ENCODE results near the gene LRRC56. TPM values are rescaled to one million over a fixed set of nuclear protein-coding genes. Genes with fewer than 3 reads are reported as not detected.

LRRC56 gene
- polyA plus RNA-seq, 1 donor = 2.4 TPM

- Histone ChIP-seq H3K9me3 (ENCODE audit: control insufficient read depth, low read depth, low read length) (peaks cover 9% of the 10 kb centered on the region), H3K27me3 (ENCODE audit: control insufficient read depth, insufficient read depth, low read length) (peaks cover 19% of the 10 kb centered on the region), H3K4me1 (ENCODE audit: control insufficient read depth, insufficient read depth, low read length) (peaks cover 17% of the 10 kb centered on the region), H3K4me3 (ENCODE audit: low read length) (no peak overlapping the region), H3K36me3 (ENCODE audit: control insufficient read depth, insufficient read depth, low read length) (no peaks in the 10 kb centered on the region), H3K27ac (ENCODE audit: low read length) (no peak overlapping the region)
- WGBS (ENCODE audit: insufficient coverage, low lambda C conversion rate) = no CpG with 5 or more reads among the region's 20 CpGs
- DNase-seq = no peak
Observed at GRCh38 chr11:541433-541885, 4.1 kb downstream of the LRRC56 start.

GRCh38 chr11:544817-545166, 7.5 kb downstream of the LRRC56 start:
- Histone ChIP-seq H3K9me3 (ENCODE audit: control insufficient read depth, low read depth, low read length) (no peaks in the 10 kb centered on the region), H3K27me3 (ENCODE audit: control insufficient read depth, insufficient read depth, low read length) (no peaks in the 10 kb centered on the region), H3K27ac (ENCODE audit: low read length) (no peak overlapping the region), H3K4me3 (ENCODE audit: low read length) (no peak overlapping the region), H3K36me3 (ENCODE audit: control insufficient read depth, insufficient read depth, low read length) (no peaks in the 10 kb centered on the region), H3K4me1 (ENCODE audit: control insufficient read depth, insufficient read depth, low read length) (peaks cover 3% of the 10 kb centered on the region)
- no peak for DNase-seq
- WGBS (ENCODE audit: insufficient coverage, low lambda C conversion rate) = no CpG with 5 or more reads among the region's 5 CpGs

DNA sequence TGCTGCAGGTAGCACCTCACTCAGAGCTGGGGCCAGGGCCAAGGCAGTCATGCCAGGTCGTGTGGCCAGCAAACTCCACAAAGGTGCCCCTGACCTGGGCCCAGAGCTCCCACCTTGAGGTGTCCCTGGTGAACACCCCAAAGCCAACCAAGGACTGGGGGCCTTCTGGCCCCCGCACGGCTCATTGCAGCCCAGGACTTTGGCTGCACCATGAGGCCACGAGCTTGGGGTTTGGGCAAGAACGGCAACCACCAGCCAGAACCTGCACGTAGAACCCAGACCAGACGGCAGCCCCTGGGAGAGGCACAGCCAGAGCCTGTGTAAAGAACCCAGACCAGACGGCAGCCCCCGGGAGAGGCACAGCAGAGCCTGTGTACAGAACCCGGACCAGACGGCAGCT, 7.8 kb downstream of the LRRC56 start:
- no peak overlapping the region for H3K27ac ChIP-seq (ENCODE audit: low read length)
- H3K36me3 ChIP-seq (ENCODE audit: control insufficient read depth, insufficient read depth, low read length) = no peaks in the 10 kb centered on the region
- no peak for DNase-seq
- no CpG with 5 or more reads among the region's 11 CpGs for WGBS (ENCODE audit: insufficient coverage, low lambda C conversion rate)
- H3K9me3 ChIP-seq (ENCODE audit: control insufficient read depth, low read depth, low read length) = no peaks in the 10 kb centered on the region
- H3K4me1 ChIP-seq (ENCODE audit: control insufficient read depth, insufficient read depth, low read length) = peaks cover 3% of the 10 kb centered on the region
- no peaks in the 10 kb centered on the region for H3K27me3 ChIP-seq (ENCODE audit: control insufficient read depth, insufficient read depth, low read length)
- H3K4me3 ChIP-seq (ENCODE audit: low read length) = no peak overlapping the region

DNA sequence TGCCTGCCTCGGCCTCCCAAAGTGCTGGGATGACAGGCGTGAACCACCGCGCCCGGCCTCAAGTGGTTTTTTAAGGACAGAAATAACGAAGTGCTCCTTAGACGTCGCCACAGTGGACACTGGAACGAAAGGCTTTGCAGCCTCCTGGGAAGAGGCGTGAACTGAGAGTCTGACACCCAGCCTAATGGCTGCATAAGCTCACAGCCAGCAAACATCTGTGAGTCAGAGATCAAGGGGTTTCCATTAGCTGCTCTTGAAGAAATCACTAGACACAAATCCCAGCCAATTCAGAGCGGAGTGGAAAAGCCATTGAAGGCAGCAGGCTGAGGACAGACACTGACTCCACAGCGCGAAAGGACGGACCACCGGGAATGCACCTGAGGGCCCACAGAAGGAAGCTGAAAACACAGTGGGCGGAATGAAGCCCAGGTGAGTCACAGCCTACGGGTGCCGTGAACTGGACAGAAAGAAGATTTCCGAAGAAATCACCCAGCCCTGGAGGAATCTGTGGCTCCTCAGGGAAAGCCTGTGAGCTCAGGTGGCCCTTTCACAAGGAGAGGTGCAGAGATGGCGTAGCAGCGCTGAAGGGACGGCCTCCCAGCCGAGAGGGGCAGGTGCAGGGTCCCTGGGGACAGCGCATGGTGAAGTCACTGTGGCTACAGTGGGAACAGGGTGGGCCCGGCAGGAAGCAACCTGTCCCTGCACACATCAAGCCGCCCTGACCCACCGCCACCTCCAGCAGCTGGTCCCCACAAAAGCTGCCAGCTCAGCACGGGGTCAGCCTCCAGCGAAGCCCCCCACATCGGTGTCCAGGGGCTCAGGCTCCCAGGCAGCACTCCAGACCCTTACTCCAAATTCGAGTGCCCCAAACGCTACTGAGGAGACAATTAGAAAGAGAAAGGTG, 11.6 kb downstream of the LRRC56 start:
- no peaks in the 10 kb centered on the region for H3K36me3 ChIP-seq (ENCODE audit: control insufficient read depth, insufficient read depth, low read length)
- no CpG with 5 or more reads among the region's 32 CpGs for WGBS (ENCODE audit: insufficient coverage, low lambda C conversion rate)
- H3K9me3 ChIP-seq (ENCODE audit: control insufficient read depth, low read depth, low read length) = no peaks in the 10 kb centered on the region
- H3K4me1 ChIP-seq (ENCODE audit: control insufficient read depth, insufficient read depth, low read length) = peaks cover 5% of the 10 kb centered on the region
- peaks cover 7% of the 10 kb centered on the region for H3K27me3 ChIP-seq (ENCODE audit: control insufficient read depth, insufficient read depth, low read length)
- no peak overlapping the region for H3K4me3 ChIP-seq (ENCODE audit: low read length)
- H3K27ac ChIP-seq (ENCODE audit: low read length) = no peak overlapping the region
- no peak for DNase-seq

- peaks cover 9% of the 10 kb centered on the region for H3K4me1 ChIP-seq (ENCODE audit: control insufficient read depth, insufficient read depth, low read length)
- no peak overlapping the region for H3K27ac ChIP-seq (ENCODE audit: low read length)
- peaks cover 17% of the 10 kb centered on the region for H3K27me3 ChIP-seq (ENCODE audit: control insufficient read depth, insufficient read depth, low read length)
- H3K9me3 ChIP-seq (ENCODE audit: control insufficient read depth, low read depth, low read length) = no peaks in the 10 kb centered on the region
- no peaks in the 10 kb centered on the region for H3K36me3 ChIP-seq (ENCODE audit: control insufficient read depth, insufficient read depth, low read length)
- no peak overlapping the region for H3K4me3 ChIP-seq (ENCODE audit: low read length)
- no peak for DNase-seq
- WGBS (ENCODE audit: insufficient coverage, low lambda C conversion rate) = no CpG with 5 or more reads among the region's 25 CpGs
Observed at GRCh38 chr11:550021-550745, 12.9 kb downstream of the LRRC56 start.

GRCh38 chr11:550746-551085, 13.4 kb downstream of the LRRC56 start:
- H3K4me1 ChIP-seq (ENCODE audit: control insufficient read depth, insufficient read depth, low read length) = peaks cover 9% of the 10 kb centered on the region
- no peak overlapping the region for H3K27ac ChIP-seq (ENCODE audit: low read length)
- DNase-seq = no peak
- WGBS (ENCODE audit: insufficient coverage, low lambda C conversion rate) = no CpG with 5 or more reads among the region's 5 CpGs
- H3K27me3 ChIP-seq (ENCODE audit: control insufficient read depth, insufficient read depth, low read length) = peaks cover 22% of the 10 kb centered on the region
- no peaks in the 10 kb centered on the region for H3K36me3 ChIP-seq (ENCODE audit: control insufficient read depth, insufficient read depth, low read length)
- H3K9me3 ChIP-seq (ENCODE audit: control insufficient read depth, low read depth, low read length) = no peaks in the 10 kb centered on the region
- H3K4me3 ChIP-seq (ENCODE audit: low read length) = no peak overlapping the region

GRCh38 chr11:551131-551530, 13.8 kb downstream of the LRRC56 start:
- H3K4me3 ChIP-seq (ENCODE audit: low read length) = no peak overlapping the region
- no CpG with 5 or more reads among the region's 16 CpGs for WGBS (ENCODE audit: insufficient coverage, low lambda C conversion rate)
- H3K27me3 ChIP-seq (ENCODE audit: control insufficient read depth, insufficient read depth, low read length) = peaks cover 25% of the 10 kb centered on the region

DNA sequence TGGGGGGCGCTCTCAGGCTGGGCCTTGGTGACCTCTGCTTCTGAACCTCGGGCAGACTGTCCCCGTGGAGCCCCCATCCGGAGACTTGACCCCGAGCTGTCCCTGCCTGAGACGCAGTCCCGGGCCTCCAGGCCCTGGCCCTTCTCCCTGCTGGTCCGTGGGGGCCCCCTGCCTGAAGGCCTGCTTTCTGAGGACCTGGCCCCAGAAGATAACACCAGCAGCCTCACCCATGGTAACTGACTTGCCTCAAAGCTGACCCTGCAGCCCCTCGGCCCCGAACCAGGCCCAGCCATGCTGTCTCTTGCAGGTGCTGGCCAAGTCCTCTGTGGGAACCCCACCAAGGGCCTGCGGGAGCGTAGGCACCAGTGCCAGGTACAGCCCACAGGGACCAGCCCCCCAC, 14.3 kb downstream of the LRRC56 start:
- WGBS (ENCODE audit: insufficient coverage, low lambda C conversion rate) = no CpG with 5 or more reads among the region's 12 CpGs
- H3K27me3 ChIP-seq (ENCODE audit: control insufficient read depth, insufficient read depth, low read length) = peaks cover 30% of the 10 kb centered on the region
- H3K36me3 ChIP-seq (ENCODE audit: control insufficient read depth, insufficient read depth, low read length) = no peaks in the 10 kb centered on the region

More at GRCh38 chr11:551131-551530, 13.8 kb downstream of the LRRC56 start:
- no peak for DNase-seq
- Histone ChIP-seq H3K27ac (ENCODE audit: low read length) (no peak overlapping the region), H3K9me3 (ENCODE audit: control insufficient read depth, low read depth, low read length) (peaks cover under 1% of the 10 kb centered on the region), H3K36me3 (ENCODE audit: control insufficient read depth, insufficient read depth, low read length) (no peaks in the 10 kb centered on the region), H3K4me1 (ENCODE audit: control insufficient read depth, insufficient read depth, low read length) (peaks cover 9% of the 10 kb centered on the region)

GRCh38 chr11:553083-553987, 16.0 kb downstream of the LRRC56 start:
- H3K27me3 ChIP-seq (ENCODE audit: control insufficient read depth, insufficient read depth, low read length) = peaks cover 46% of the 10 kb centered on the region
- no peaks in the 10 kb centered on the region for H3K36me3 ChIP-seq (ENCODE audit: control insufficient read depth, insufficient read depth, low read length)
- H3K4me1 ChIP-seq (ENCODE audit: control insufficient read depth, insufficient read depth, low read length) = peaks cover 9% of the 10 kb centered on the region
- WGBS (ENCODE audit: insufficient coverage, low lambda C conversion rate) = no CpG with 5 or more reads among the region's 27 CpGs
- H3K4me3 ChIP-seq (ENCODE audit: low read length) = no peak overlapping the region
- DNase-seq = no peak
- peaks cover 5% of the 10 kb centered on the region for H3K9me3 ChIP-seq (ENCODE audit: control insufficient read depth, low read depth, low read length)
- no peak overlapping the region for H3K27ac ChIP-seq (ENCODE audit: low read length)

More for the DNA sequence above, 14.3 kb downstream of the LRRC56 start:
- peaks cover 9% of the 10 kb centered on the region for H3K4me1 ChIP-seq (ENCODE audit: control insufficient read depth, insufficient read depth, low read length)
- DNase-seq = no peak
- no peak overlapping the region for H3K27ac ChIP-seq (ENCODE audit: low read length)
- H3K4me3 ChIP-seq (ENCODE audit: low read length) = no peak overlapping the region
- peaks cover 5% of the 10 kb centered on the region for H3K9me3 ChIP-seq (ENCODE audit: control insufficient read depth, low read depth, low read length)

DNA sequence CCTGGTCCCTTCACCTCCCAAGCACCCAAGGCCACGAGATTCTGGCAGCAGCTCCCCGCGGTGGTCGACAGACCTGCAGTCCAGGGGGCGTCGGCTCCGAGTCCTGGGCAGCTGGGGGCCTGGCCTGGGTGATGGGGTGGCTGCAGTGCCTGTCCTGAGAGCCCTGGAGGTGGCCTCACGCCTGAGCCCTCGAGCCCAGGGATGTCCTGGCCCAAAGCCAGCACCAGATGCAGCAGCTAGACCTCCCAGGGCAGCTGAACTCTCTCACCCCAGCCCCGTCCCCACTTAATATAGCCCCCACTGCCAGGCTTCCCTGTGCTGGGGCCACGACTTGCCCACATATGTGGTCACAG, 16.6 kb downstream of the LRRC56 start:
- DNase-seq = no peak
- peaks cover 51% of the 10 kb centered on the region for H3K27me3 ChIP-seq (ENCODE audit: control insufficient read depth, insufficient read depth, low read length)
- WGBS (ENCODE audit: insufficient coverage, low lambda C conversion rate) = no CpG with 5 or more reads among the region's 11 CpGs

More for the DNA sequence above, 16.6 kb downstream of the LRRC56 start:
- Histone ChIP-seq H3K4me3 (ENCODE audit: low read length) (no peak overlapping the region), H3K36me3 (ENCODE audit: control insufficient read depth, insufficient read depth, low read length) (no peaks in the 10 kb centered on the region), H3K27ac (ENCODE audit: low read length) (no peak overlapping the region), H3K4me1 (ENCODE audit: control insufficient read depth, insufficient read depth, low read length) (peaks cover 10% of the 10 kb centered on the region), H3K9me3 (ENCODE audit: control insufficient read depth, low read depth, low read length) (peaks cover 5% of the 10 kb centered on the region)

All from large intestine (tissue), 3 donors.